DND-41 (cell line): Measurements from ENCODE around the gene UPP2.

Source experiments
- EZH2 ChIP-seq: IDR thresholded peaks from 3 replicates; pipeline ENCODE4 v1.6.1; 2012; ENCODE audit warnings: borderline replicate concordance, low read depth, mild to moderate bottlenecking, moderate library complexity, low read length, inconsistent platforms; ENCODE audit not compliant: severe bottlenecking
- TF ChIP-seq, protein P1 (sequence below): IDR thresholded peaks from 2 replicates; pipeline ENCODE4 v1.5.1; 2012; ENCODE audit warnings: borderline replicate concordance, low read length, moderate library complexity, mild to moderate bottlenecking; ENCODE audit not compliant: poor library complexity, severe bottlenecking; ENCODE audit errors: extremely low read depth

DNA sequence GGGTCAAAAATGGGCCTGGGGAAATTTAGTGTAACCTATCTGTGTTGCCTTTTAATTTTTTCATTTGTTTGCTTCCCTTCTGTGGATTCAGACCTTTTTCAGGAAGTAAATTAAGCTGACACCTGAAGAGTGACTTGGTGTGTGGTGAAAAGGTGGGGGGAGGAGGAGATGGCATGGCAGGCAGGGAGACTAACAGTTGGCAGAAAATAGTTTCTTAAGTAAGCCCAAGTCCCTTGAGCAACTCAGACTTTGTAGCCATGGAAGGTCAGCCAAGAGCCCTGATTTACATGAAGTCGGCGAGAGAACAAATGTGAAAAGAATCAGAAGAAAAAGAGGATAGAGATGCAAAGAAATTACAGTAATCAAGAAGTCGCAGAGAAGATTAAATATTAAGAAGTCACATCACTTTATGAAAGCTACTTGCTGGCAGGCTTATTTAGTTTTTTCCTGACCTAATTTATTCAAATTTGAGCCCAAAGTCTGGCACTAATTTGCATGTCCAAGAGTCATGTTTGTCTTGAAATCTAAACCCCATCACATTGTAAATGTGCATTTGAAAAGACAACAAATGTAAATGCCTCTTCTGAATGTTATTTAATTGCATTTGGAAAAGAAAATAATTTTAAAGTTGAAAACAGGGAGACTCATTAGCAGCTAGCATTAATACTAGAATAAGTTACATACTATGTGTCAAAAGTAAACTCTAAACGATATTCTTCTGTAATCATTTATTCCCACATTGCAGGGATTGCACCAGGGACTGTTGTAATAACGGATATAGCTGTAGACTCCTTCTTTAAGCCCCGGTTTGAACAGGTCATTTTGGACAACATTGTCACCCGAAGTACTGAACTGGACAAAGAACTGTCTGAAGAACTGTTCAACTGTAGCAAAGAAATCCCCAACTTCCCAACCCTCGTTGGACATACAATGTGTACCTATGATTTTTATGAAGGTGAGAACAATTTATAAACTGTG is 19.3 kb downstream of the UPP2 start:
- TF ChIP-seq, protein P1, sequence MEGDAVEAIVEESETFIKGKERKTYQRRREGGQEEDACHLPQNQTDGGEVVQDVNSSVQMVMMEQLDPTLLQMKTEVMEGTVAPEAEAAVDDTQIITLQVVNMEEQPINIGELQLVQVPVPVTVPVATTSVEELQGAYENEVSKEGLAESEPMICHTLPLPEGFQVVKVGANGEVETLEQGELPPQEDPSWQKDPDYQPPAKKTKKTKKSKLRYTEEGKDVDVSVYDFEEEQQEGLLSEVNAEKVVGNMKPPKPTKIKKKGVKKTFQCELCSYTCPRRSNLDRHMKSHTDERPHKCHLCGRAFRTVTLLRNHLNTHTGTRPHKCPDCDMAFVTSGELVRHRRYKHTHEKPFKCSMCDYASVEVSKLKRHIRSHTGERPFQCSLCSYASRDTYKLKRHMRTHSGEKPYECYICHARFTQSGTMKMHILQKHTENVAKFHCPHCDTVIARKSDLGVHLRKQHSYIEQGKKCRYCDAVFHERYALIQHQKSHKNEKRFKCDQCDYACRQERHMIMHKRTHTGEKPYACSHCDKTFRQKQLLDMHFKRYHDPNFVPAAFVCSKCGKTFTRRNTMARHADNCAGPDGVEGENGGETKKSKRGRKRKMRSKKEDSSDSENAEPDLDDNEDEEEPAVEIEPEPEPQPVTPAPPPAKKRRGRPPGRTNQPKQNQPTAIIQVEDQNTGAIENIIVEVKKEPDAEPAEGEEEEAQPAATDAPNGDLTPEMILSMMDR: no peak
- no peak for TF ChIP-seq EZH2
